MM.1S (cell line): ENCODE results near the gene GLRX3.

Source experiments
- DNase-seq: peaks from one replicate; pipeline ENCODE4 v3.0.0-alpha.2; 2015
- H2AFZ ChIP-seq: fragments of 300-600 bp; sonication (generic); 2 replicates; pipeline ENCODE4 v1.6.0; 2016; ENCODE audit warnings: antibody characterized with exemption, low read length
- H3F3A ChIP-seq: fragments of 300-600 bp; sonication (generic); 2 replicates; pipeline ENCODE4 v1.6.1; 2016; ENCODE audit warnings: mild to moderate bottlenecking, antibody characterized with exemption, low read length, moderate library complexity, mixed read lengths; ENCODE audit not compliant: insufficient read depth
- H3K27ac ChIP-seq: fragments of 300-600 bp; sonication (generic); 2 replicates; pipeline ENCODE4 v1.5.1; 2016; ENCODE audit warnings: mild to moderate bottlenecking, low read length
- H3K27me3 ChIP-seq: fragments of 300-600 bp; sonication (generic); replicated peaks from 2 replicates; pipeline ENCODE4 v1.6.0; 2016; ENCODE audit warnings: low read length; ENCODE audit not compliant: insufficient read depth
- H3K36me3 ChIP-seq: fragments of 300-600 bp; sonication (generic); replicated peaks from 2 replicates; pipeline ENCODE4 v1.6.1; 2016; ENCODE audit warnings: mild to moderate bottlenecking, low read length, mixed read lengths; ENCODE audit not compliant: insufficient read depth
- H3K4me1 ChIP-seq: fragments of 300-600 bp; sonication (generic); 2 replicates; pipeline ENCODE4 v1.6.1; 2016; ENCODE audit warnings: low read length, mixed read lengths
- H3K4me2 ChIP-seq: fragments of 300-600 bp; sonication (generic); 2 replicates; pipeline ENCODE4 v1.6.0; 2016; ENCODE audit warnings: low read depth, low read length
- H3K4me3 ChIP-seq: fragments of 300-600 bp; sonication (generic); 2 replicates; pipeline ENCODE4 v1.5.1; 2016; ENCODE audit warnings: low read length, mixed read lengths
- H3K79me2 ChIP-seq: fragments of 300-600 bp; sonication (generic); 2 replicates; pipeline ENCODE4 v1.6.1; 2016; ENCODE audit warnings: mixed run types, low read length, mixed read lengths
- H3K9ac ChIP-seq: fragments of 300-600 bp; sonication (generic); 2 replicates; pipeline ENCODE4 v1.6.1; 2016; ENCODE audit warnings: low read length, mixed read lengths
- H3K9me2 ChIP-seq: fragments of 300-600 bp; sonication (generic); replicated peaks from 2 replicates; pipeline ENCODE4 v1.6.1; 2016; ENCODE audit warnings: mild to moderate bottlenecking, low read length, mixed read lengths; ENCODE audit not compliant: insufficient read depth
- H3K9me3 ChIP-seq: fragments of 300-600 bp; sonication (generic); replicated peaks from 2 replicates; pipeline ENCODE4 v1.6.1; 2016; ENCODE audit warnings: mild to moderate bottlenecking, low read length, mixed read lengths; ENCODE audit not compliant: insufficient read depth
- H4K20me1 ChIP-seq: fragments of 300-600 bp; sonication (generic); 2 replicates; pipeline ENCODE4 v1.6.1; 2016; ENCODE audit warnings: mild to moderate bottlenecking, low read length, moderate library complexity, mixed read lengths; ENCODE audit not compliant: insufficient read depth
- CTCF ChIP-seq: fragments of 300-600 bp; sonication (generic); IDR thresholded peaks from 2 replicates; pipeline ENCODE4 v1.5.1; 2016; ENCODE audit warnings: antibody characterized with exemption, low read length, mixed read lengths
- EZH2 ChIP-seq: fragments of 300-600 bp; sonication (generic); optimal IDR thresholded peaks from 2 replicates; pipeline ENCODE3; 2017; ENCODE audit warnings: low read depth, mild to moderate bottlenecking, antibody characterized with exemption, low read length, mixed read lengths
- EZH2phosphoT487 ChIP-seq: fragments of 300-600 bp; sonication (generic); IDR thresholded peaks from 2 replicates; pipeline ENCODE4 v1.6.1; 2018; ENCODE audit warnings: antibody characterized with exemption, low read length

GLRX3 gene

GRCh38 chr10:130191380-130191779 lies 55.2 kb downstream of the GLRX3 start:
- no peaks in the 10 kb centered on the region for H3K36me3 ChIP-seq
- no peak for TF ChIP-seq CTCF
- TF ChIP-seq EZH2: no peak
- no peaks in the 10 kb centered on the region for H3K9me2 ChIP-seq
- 0 out of 2 replicates have a peak, but pooled peaks cover 5% of the 10 kb centered on the region for H3F3A ChIP-seq
- no peaks in the 10 kb centered on the region for H3K79me2 ChIP-seq
- H4K20me1 ChIP-seq: no peaks in the 10 kb centered on the region
- no peak overlapping the region for H2AFZ ChIP-seq
- no peaks in the 10 kb centered on the region for H3K4me1 ChIP-seq
- DNase-seq: no peak
- no peaks in the 10 kb centered on the region for H3K27me3 ChIP-seq
- H3K9ac ChIP-seq: no peak overlapping the region
- H3K4me2 ChIP-seq: no peak overlapping the region
- H3K9me3 ChIP-seq: no peaks in the 10 kb centered on the region
- H3K4me3 ChIP-seq: no peak overlapping the region
- H3K27ac ChIP-seq: no peak overlapping the region

GRCh38 chr10:130192276-130192848 lies 56.2 kb downstream of the GLRX3 start:
- TF ChIP-seq CTCF (no peak), EZH2 (no peak), EZH2phosphoT487 (no peak)
- Histone ChIP-seq H3F3A (0 out of 2 replicates have a peak, but pooled peaks cover 5% of the 10 kb centered on the region), H2AFZ (no peak overlapping the region), H3K9me3 (no peaks in the 10 kb centered on the region), H3K4me3 (no peak overlapping the region), H3K27ac (no peak overlapping the region), H3K27me3 (no peaks in the 10 kb centered on the region), H3K4me2 (no peak overlapping the region), H3K36me3 (no peaks in the 10 kb centered on the region), H4K20me1 (no peaks in the 10 kb centered on the region), H3K9ac (no peak overlapping the region), H3K4me1 (no peaks in the 10 kb centered on the region), H3K9me2 (no peaks in the 10 kb centered on the region), H3K79me2 (no peaks in the 10 kb centered on the region)
- no peak for DNase-seq

- no peak overlapping the region for H3K27ac ChIP-seq
- no peak for DNase-seq
- H2AFZ ChIP-seq: no peak overlapping the region
- H3F3A ChIP-seq: 0 out of 2 replicates have a peak, but pooled peaks cover 5% of the 10 kb centered on the region
- H3K4me2 ChIP-seq: no peak overlapping the region
- H3K36me3 ChIP-seq: no peaks in the 10 kb centered on the region
- H3K4me3 ChIP-seq: no peak overlapping the region
- H3K9me3 ChIP-seq: no peaks in the 10 kb centered on the region
- no peaks in the 10 kb centered on the region for H4K20me1 ChIP-seq
- H3K27me3 ChIP-seq: no peaks in the 10 kb centered on the region
- no peaks in the 10 kb centered on the region for H3K4me1 ChIP-seq
- H3K9me2 ChIP-seq: no peaks in the 10 kb centered on the region
- H3K9ac ChIP-seq: no peak overlapping the region
- TF ChIP-seq CTCF (no peak), EZH2phosphoT487 (no peak), EZH2 (no peak)
- no peaks in the 10 kb centered on the region for H3K79me2 ChIP-seq
Observed at GRCh38 chr10:130193033-130193432, 56.8 kb downstream of the GLRX3 start.
